Measurements from ENCODE around the gene IGFBP3. TPM values are rescaled to one million over a fixed set of nuclear protein-coding genes. Genes with fewer than 3 reads are reported as not detected.

The IGFBP3 gene
- total RNA-seq, 1 experiment from 2014 or later: 4.1 TPM

DNA sequence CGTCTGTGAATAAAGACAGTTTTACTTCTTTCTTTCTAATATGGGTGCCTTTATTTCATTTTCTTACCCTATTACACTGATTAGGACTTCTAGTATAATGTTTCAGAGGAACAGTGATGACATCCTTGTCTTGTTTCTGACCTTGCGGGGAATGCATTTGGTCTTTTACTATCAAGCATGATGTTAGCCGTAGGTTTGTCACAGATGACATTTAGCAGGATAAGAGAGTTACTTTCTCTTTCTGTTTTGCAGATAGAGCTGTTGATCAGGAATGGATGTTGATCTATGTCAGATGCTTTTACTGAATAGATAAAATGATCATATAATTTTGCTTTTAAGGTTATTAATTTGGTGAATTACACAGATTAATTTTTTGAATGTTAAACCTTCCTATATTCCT lies 6.6 kb upstream of the IGFBP3 start:
- intact Hi-C loops (cut with micrococcal nuclease): no loop called here

More for the DNA sequence above, 6.6 kb upstream of the IGFBP3 start:
- Histone ChIP-seq H3K27ac (ENCODE audit: low read depth, low read length) (no peak overlapping the region), H3K4me3 (replicated peaks in 1 of 2; ENCODE audit: low read depth in 1 of 2, low read length in 2 of 2) (no peak overlapping the region), H3K9me2 (ENCODE audit: insufficient read depth) (no peaks in the 10 kb centered on the region), H3K36me3 (ENCODE audit: control insufficient read depth in 1 of 2, insufficient read depth in 2 of 2, low read length in 2 of 2) (no peaks in the 10 kb centered on the region), H2AFZ (ENCODE audit: low read depth, low read length, poor library complexity, severe bottlenecking) (no peak overlapping the region), H3K79me2 (ENCODE audit: insufficient read depth, low read length) (no peaks in the 10 kb centered on the region), H3K4me1 (ENCODE audit: control insufficient read depth in 1 of 2, insufficient read depth in 2 of 2, low read length in 2 of 2) (0 out of 4 replicates have a peak, but pooled peaks cover 0 to 6% of the 10 kb centered on the region in 2 experiments), H3K27me3 (ENCODE audit: insufficient read depth, low read length) (no peaks in the 10 kb centered on the region), H3K4me2 (ENCODE audit: low read length) (no peak overlapping the region), H4K20me1 (ENCODE audit: insufficient read depth) (no peaks in the 10 kb centered on the region), H3K9me3 (ENCODE audit: control insufficient read depth in 1 of 2, insufficient read depth in 1 of 2, low read depth in 1 of 2, low read length in 2 of 2) (no peaks in the 10 kb centered on the region), H3K9ac (ENCODE audit: low read length) (no peak overlapping the region)
- POLR2A ChIA-PET: no interaction called here
- CTCF ChIA-PET: no interaction called here
- TF ChIP-seq, protein P1, sequence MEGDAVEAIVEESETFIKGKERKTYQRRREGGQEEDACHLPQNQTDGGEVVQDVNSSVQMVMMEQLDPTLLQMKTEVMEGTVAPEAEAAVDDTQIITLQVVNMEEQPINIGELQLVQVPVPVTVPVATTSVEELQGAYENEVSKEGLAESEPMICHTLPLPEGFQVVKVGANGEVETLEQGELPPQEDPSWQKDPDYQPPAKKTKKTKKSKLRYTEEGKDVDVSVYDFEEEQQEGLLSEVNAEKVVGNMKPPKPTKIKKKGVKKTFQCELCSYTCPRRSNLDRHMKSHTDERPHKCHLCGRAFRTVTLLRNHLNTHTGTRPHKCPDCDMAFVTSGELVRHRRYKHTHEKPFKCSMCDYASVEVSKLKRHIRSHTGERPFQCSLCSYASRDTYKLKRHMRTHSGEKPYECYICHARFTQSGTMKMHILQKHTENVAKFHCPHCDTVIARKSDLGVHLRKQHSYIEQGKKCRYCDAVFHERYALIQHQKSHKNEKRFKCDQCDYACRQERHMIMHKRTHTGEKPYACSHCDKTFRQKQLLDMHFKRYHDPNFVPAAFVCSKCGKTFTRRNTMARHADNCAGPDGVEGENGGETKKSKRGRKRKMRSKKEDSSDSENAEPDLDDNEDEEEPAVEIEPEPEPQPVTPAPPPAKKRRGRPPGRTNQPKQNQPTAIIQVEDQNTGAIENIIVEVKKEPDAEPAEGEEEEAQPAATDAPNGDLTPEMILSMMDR (IDR thresholded peaks at IDR 0.05 in 2 of 3, conservative IDR thresholded peaks at IDR 0.05 in 1 of 3; ENCODE audit: borderline replicate concordance in 1 of 3, insufficient read depth in 1 of 3, low read depth in 2 of 3, low read length in 2 of 3): no peak
- TF ChIP-seq MAX (IDR thresholded peaks at IDR 0.05) (no peak), FOSL1 (IDR thresholded peaks at IDR 0.05; ENCODE audit: low read depth) (no peak), CEBPB (IDR thresholded peaks at IDR 0.05; ENCODE audit: low read depth) (no peak), RAD21 (IDR thresholded peaks at IDR 0.05; ENCODE audit: low read depth) (no peak), CBX3 (IDR thresholded peaks at IDR 0.05; ENCODE audit: low read depth) (no peak), SP1 (IDR thresholded peaks at IDR 0.05; ENCODE audit: low read depth) (no peak), POLR2AphosphoS5 (IDR thresholded peaks at IDR 0.05; ENCODE audit: low read depth, low read length) (no peak)
- TF ChIP-seq, protein P2, sequence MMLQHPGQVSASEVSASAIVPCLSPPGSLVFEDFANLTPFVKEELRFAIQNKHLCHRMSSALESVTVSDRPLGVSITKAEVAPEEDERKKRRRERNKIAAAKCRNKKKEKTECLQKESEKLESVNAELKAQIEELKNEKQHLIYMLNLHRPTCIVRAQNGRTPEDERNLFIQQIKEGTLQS (IDR thresholded peaks at IDR 0.05): no peak
- TF ChIP-seq, protein P3, sequence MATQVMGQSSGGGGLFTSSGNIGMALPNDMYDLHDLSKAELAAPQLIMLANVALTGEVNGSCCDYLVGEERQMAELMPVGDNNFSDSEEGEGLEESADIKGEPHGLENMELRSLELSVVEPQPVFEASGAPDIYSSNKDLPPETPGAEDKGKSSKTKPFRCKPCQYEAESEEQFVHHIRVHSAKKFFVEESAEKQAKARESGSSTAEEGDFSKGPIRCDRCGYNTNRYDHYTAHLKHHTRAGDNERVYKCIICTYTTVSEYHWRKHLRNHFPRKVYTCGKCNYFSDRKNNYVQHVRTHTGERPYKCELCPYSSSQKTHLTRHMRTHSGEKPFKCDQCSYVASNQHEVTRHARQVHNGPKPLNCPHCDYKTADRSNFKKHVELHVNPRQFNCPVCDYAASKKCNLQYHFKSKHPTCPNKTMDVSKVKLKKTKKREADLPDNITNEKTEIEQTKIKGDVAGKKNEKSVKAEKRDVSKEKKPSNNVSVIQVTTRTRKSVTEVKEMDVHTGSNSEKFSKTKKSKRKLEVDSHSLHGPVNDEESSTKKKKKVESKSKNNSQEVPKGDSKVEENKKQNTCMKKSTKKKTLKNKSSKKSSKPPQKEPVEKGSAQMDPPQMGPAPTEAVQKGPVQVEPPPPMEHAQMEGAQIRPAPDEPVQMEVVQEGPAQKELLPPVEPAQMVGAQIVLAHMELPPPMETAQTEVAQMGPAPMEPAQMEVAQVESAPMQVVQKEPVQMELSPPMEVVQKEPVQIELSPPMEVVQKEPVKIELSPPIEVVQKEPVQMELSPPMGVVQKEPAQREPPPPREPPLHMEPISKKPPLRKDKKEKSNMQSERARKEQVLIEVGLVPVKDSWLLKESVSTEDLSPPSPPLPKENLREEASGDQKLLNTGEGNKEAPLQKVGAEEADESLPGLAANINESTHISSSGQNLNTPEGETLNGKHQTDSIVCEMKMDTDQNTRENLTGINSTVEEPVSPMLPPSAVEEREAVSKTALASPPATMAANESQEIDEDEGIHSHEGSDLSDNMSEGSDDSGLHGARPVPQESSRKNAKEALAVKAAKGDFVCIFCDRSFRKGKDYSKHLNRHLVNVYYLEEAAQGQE (IDR thresholded peaks at IDR 0.05; ENCODE audit: low read depth): no peak
- DNase-seq (ENCODE audit: low read depth, low spot score) (no peak), ATAC-seq (no peak)
- BruUV-seq (replicated peaks): no TSS peak
- RAD21 ChIA-PET (ENCODE audit: low non-redundant PET in 1 of 2, low total read pairs in 2 of 2, uncharacterized antibody in 2 of 2, unreplicated experiment in 2 of 2): no interaction called here

All from HCT116 (cell line).